ENCODE data around the gene TSPEAR.

Gene TSPEAR

DNA sequence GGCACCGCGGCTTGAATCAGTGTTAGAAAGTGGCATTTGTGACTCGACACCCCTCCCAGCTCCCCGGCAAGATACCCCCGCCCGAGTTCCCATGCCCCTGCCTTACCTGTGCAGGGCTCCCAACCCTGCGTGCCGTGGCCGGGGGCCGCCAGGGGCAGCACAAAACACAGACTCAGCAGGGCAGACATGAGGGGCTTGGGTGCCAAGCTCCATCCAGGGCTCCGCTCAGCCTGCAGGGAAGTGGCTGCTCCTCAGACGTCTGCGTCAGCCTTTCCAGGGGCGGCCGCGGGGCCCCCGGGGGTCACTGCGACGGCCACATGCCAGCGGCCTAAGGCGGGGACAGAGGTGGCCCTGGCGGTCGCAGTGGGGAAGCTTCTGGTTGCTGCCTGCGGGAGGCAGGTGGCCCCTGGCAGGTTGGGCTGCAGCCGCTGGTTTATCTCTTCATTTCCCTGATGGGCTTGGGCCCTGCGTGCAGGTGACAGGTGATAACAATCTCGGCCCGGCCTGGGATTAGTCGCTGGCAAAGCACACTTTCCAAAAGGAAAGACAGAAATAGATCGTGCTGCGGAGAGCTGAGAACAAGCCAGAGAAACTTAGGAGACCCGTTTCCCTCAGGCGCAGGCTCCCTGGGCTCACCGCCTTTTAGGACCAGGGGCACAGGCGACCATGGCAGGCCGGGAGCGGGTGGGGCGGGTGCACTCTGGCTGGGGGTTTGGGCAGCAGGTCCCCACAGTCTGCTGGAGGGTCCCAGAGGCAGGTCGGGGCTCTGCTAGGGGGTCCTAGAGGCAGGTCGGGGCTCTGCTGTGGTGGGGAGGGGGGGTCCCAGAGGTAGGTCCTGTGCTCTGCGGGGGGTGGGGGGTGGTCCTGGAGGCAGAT lies at the start of gene TSPEAR:
Gene TSPEAR (minus strand): TSS at position 246 of the 876 bp plus-strand sequence. CDS start 58 bp downstream, at position 188.
- no peak for DNase-seq

DNA sequence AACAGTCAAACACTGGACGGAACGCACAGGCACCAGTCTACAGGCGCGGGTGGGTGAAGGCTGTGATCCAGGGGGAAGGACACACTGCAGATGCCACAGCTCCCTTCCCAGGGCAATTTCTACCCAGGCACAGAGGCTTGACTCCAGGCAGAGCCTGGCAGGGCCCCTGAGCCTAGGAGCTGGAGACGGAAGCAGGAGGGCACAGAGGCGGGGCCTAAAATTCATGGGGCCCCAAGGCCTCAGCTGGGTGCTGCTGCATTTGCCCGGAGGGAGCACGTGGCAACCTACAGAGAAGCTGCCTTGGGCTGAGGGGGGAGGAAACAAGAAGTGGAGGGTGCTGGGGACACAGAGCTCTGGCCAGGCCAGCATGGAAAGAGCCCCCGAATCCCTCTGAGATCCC lies 49.0 kb upstream of the TSPEAR start:
- no peak for DNase-seq

GRCh38 chr21:44759628-44760285 lies 48.4 kb upstream of the TSPEAR start:
- DNase-seq: no peak

GRCh38 chr21:44758781-44759627 lies 47.6 kb upstream of the TSPEAR start:
- no peak for DNase-seq

- no peak for DNase-seq
Observed at GRCh38 chr21:44758141-44758561, 46.8 kb upstream of the TSPEAR start.

DNA sequence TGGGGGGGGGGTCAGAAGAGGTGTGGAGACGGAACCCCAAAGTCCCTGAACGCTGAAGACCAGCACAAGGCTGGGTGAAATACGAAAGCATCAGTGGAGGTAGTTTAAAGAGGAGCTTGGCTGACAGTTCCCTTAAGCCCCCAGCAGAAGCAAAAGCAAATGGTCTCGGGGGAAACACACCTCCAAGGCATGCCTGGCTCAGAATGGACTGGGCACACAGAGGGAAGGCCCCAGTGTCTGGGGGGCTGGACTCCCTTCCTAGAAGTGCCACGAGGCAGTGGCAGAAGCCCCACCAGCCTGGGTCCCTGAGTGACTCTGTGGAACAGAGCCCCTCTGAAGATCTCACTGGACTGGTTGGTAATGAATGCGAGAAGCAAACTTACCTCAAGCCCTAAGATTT lies 46.4 kb upstream of the TSPEAR start:
- DNase-seq: no peak

GRCh38 chr21:44756423-44757185 lies 45.2 kb upstream of the TSPEAR start:
- no peak for DNase-seq

- DNase-seq: no peak
Observed at GRCh38 chr21:44755227-44755626, 43.9 kb upstream of the TSPEAR start.

- no peak for DNase-seq
Observed at GRCh38 chr21:44753357-44753756, 42.0 kb upstream of the TSPEAR start.

DNA sequence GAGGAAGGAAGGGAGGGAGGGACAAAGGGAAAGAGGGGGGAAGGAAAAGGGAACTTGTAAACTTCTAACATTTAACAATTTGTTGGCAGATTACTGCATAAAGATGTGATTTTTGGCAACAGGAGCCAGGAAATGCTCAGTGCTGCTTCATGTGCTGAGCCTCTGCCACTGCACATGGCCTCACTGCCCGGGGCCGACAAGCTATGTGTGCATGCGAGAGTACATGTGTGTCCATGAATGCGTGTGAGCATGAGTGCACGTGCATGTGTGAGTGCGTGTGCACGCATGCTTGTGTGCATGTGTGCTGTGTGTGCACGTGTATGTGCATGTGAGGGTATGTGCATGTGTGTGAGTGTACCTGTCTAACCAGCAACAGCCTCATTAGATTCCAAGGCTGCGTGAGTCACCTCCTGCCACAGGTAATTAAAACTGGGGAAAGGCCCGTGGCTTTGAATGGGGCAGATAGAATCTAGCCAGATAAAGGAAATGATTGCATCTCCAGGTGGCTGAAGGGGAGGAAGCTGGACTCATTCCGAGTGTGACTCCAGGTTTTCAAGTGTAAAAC lies 41.4 kb upstream of the TSPEAR start:
- DNase-seq: no peak

DNA sequence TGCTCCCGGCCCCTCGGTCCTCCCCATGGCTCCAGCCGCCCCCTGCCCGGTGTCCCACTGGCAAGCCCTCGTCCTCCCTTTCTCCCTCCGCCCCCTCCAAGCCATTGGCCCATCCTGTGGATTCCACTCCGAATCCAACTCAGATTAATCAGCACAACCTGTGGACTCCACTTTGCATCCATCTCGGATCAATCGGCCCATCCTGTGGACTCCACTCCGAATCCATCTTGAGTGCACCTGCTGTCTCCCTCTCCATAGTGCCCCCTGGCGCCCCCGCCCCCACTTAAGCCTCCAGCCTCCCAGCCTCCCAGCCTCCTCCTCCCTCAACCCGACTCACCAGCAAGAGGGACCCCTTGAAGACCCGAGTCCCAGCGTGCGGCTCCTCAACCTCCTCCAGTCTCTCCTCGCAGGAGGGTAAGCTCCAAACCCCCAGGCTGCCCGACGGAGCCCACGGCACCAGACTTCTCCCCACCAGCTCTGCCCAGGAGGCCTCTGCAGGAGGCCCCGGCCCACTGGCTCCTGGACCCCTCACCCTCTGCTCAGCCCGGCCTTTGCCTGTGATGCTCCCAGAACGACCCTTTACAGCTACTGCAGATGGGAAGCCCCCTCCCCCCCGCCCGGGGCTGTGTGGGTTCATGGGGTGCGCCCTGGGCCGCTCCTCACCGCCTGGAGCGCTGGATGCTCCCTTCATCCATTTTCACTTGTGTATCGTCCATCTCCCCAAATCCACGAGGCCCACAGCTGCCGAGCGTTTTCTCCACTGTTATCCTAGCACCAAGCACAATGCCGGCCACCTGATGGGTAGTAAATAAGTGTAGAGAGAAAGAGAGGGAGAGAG lies 40.6 kb upstream of the TSPEAR start:
- no peak for DNase-seq

DNA sequence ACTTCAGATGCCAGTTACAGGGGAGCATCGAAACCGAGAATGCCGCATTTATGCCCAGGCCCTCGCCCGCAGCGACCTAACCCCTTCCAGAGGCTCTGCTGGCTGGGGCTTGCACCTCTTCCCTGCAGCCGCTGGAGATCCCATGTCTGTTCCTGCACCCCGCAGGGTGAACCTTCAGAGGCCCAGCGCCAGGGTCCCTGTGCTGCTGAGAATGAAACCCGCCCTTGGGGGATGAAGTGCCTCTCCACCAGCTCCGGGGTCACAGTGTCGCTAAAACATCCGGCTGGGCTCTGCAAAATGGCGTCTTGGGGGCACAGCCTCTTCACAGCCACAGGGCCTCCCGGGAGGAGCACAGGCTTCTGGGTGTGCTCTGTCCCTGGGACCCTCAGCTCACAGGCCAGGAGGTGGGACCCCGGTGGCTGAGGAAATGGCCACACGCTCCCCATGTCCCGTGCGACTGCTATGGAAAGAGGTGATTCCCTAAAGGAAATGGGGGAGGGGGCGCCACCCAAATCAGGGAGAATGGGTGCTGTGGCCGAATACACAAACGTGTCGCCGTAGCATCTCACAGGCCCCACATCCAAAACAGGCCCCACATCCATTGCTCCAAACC lies 39.9 kb upstream of the TSPEAR start:
- DNase-seq: no peak

GRCh38 chr21:44750675-44751025 lies 39.3 kb upstream of the TSPEAR start:
- no peak for DNase-seq

DNA sequence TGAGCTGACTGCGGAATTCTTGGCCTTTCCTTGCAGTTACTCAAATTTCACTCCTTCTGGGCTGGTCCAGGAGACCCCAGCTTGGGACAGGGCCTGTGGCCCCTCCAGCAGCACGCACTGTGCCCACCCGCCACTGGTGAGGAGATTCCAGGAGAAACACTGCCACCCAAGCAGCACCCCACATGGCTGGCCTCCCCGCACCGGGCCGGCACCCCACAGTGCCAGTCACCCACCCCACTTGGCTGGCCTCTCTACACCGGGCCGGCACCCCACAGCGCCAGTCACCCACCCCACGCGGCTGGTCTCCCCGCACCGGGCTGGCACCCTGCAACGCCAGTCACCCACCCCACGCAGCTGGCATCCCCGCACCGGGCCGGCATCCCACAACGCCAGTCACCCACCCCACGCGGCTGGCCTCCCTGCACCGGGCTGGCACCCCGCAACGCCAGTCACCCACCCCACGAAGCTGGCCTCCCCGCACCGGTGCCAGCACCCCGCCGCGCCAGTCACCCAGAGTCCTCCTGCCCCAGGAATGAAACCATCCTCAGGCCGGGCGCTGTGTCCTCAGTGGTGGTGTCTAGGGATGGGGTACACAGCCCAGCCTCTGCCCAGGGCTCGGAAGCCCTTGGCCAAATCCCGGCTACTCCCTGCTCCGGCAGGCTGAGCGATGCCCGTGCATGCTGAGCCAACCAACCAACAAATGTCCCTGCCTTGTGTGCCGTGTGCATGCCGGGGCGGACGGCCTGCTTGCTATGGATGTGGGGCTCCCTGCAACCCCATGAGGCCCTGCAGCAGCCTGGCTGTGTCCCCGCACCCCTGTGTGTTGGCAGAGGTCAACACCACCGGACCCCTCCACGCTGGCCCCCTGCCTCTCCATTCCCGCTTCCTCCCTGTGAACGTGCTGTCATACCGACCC lies 38.6 kb upstream of the TSPEAR start:
- no peak for DNase-seq

DNA sequence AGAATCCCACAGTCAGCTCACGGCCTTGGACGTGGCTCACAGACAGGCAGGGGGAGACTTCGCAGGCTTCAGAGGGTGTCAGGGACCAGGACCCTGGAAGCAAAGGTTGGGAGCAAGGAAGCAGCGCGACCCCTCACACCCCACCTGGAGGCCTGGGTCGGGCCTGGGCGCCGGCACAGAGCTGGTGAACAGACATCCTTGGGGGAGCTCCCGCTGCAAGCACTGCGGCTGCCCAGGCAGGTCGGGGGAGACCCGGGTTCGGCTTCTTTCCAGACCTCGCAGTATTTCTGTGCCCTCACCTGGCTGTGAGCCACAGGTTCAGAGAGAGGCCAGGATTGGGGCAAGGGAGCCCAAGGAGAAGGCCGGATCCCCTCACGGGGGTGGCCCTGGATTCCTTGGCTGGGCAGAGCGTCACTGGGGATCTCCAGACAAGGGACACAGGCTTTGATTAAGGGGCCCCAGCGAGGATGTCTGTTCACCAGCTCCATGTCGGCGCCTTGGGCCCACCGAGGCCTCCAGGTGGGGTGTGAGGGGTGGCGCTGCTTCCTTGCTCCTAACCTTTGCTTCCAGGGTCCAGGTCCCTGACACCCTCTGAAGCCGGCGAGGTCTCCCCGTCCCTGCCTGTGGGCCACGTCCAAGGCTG lies 37.9 kb upstream of the TSPEAR start:
- no peak for DNase-seq

- DNase-seq: no peak
Observed at GRCh38 chr21:44748621-44749020, 37.2 kb upstream of the TSPEAR start.

GRCh38 chr21:44742418-44743153 lies 31.2 kb upstream of the TSPEAR start:
- peak; percentile 62 to 90 for DNase-seq

GRCh38 chr21:44741921-44742320 lies 30.5 kb upstream of the TSPEAR start:
- no peak for DNase-seq

All from NCI-H524 (cell line).